Stimulated activated CD4-positive, alpha-beta T cell treated with anti-CD3 and anti-CD28 coated beads, Interleukin-1b, Interleukin-23, amount 100 ng/mL, for 1 hour (primary cell): ENCODE results near the gene USP51.
"Not testable (repeated sequence)": the region's sequence is repeated elsewhere in the genome, so short reads cannot be mapped to it uniquely, and the experiment has no call there.

ENCODE experiments used
- DNase-seq, 2 donors: peaks; one replicate each; pipeline ENCODE4 v3.0.0-alpha.2; 2020; ENCODE audit warnings: low read depth in 2 of 2

The USP51 gene

GRCh38 chrX:55489314-55490009 lies at the start of gene USP51:
TSS of gene USP51 (minus strand) at chrX:55489848. CDS start at chrX:55488939, 909 bp downstream.
- peak in 1 of 2 donors; percentile 6 for DNase-seq

GRCh38 chrX:55524487-55524886 lies 34.8 kb upstream of the USP51 start:
- DNase-seq = no peak

DNA sequence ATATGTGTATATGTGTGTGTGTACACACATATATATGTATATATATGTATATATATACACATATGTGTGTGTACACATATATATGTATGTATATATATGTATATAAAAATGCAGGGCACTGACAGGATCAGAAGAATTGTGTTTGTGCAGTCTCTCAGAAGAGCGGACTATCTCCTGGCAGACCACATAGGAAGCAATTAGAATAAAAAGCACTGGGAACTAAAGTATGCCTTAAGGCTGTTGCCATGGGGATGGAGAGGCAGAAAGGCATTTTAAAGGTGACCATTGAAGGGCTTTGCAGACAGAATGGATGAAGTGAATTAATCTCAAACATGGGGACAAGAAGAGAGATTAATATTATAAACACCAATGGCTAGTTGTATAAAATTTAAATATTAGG lies 33.7 kb upstream of the USP51 start:
- no peak for DNase-seq

DNA sequence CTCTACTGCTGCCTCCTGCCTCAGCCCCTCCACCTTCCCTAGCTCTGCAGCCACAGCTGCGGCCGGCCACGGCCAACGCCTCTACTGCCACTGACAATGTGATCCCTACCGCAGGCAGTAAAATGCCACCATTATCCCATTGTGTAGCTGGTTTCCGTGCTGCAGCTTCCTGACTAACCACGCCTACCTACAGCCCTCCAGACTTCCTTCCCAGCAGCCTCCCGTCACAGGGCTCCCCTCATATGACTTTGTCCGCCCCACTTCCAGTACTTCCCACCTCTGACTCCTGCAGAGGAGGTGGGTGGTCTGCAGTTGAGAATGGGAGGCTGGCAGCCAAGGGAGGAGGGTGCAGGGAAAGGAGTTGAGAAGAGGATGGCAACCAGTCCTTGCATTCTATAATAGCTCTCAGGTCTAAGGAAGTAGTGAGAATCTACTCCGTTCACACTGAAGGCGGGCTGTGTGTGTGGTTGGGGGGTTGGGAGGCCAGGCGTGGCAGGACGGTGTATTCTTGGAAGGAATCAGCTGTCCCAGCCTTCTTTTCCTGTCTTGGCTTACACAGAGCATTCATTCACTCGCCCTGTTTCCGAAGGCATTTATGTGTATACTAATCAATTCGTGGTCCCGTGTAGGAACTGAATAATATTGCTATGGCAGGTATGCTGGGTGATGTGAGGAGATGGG lies 33.1 kb upstream of the USP51 start:
- no peak for DNase-seq

DNA sequence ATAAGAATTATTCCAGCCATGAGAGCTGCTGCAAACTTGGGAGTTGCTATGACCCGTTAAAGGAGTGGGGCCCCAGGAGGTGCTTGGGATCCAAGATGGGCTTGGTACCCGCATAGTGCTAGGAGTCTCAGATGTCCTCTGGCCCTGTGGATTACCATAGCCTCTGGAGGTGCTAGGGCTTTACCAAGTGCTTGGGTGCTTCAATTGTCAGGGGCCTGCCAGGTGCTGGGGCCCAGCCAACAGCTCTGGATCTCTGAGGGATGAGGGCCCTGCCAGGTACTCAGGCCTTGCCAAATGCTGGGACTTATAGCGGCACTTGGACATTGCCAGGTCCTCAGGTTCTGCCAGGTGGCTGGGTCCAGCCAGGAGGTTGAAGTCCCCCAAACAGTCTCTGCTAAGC lies 32.0 kb upstream of the USP51 start:
- no peak for DNase-seq

DNA sequence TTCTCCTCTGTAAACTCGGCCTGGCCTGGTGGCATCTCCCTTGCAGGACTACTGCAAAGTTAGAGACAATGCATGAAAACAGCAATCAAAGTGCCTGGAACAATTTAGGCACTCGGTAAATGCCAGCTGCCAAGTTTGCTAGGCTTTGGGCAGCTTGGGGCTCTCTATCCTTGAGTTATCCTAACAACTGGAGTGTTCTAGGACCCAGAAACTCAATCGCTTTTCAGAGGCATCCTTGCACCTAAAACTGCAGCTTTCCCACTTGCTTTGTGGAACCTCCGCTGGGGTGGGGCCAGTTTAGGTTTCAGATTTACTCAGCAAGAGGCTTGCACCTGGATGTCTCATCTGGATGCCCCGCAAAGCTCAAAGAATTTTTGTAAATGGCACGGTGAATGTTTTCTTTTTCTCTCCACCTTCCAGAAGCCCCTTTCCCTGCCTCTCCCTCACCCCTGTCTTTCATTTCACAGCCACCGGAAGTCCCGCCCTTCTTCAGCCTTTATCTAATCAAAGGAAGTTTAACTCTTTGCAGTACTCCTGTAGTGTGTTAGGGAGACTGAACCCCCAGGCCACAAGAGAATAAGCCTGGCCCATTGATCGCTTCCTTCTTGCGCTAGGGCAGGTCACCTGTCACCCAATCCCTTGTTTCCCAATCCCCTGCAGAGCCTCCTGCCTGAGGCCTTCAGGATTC lies 27.3 kb upstream of the USP51 start:
- DNase-seq = not testable (repeated sequence)

DNA sequence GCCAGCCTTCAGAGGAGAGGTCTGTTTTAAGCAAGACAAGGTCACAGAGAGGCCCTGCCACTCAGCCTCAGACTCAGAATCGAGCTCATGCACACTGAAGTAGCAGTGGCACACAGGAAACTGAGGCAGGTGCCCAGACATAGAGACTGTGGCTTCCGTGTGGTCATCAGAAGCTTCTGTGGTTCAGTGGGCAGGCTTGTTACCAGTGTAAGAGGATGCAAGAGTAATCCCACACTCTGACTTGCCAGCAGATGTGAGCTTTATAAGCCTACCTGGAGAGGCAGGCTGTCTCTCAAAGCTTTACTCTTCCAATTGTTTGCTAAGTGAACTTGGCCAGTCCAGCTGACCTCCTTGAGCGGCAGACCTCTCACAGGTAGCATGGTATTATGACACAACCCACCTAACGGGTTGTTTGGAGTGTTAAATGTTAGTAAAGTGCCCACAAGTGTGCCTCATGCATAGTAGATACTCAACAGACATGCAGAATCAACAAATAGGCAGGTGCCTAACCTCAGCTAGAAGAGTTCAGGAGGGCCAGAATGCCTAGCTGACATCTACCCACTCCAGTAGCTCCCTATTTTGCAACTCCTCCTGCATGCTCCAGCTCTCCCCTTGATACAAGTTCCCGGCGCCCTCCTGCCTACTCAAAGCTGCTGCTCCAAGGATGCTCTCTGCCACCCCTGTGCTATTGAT lies 23.5 kb upstream of the USP51 start:
- DNase-seq = not testable (repeated sequence)

DNA sequence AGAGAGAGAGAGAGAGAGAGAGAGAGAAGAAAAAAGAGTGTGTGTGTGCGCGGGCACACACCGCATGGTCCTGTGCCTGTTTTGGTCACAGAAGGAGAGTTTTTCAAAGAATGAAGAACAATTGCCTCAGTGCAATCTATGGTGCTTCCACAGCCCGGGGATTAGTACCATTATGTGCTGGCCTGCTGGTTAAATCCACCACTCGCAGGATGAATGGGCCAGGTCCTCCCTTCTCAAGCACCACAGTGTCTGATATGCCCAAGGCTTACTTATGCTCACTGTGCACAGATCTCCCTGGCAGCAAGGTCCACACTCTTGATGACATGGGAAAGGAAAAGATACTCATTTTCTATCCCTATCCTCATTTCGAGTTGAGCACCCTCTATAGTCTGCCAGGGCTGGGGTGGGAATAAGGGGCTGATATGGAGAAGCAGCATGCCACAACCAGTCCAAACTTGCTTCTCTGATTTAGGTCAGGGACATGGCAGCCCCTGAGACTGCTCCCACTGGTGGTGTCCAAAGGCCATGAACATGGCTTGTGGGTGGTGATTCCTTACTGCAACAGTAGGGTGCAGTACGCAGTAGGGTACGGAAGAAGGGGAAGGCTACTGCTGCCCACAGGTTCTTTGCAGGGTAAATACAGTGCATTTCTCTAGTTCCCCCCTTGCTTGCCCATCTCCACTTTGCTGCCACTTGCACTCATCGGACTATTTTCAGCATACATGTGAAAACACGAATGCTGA lies 18.9 kb upstream of the USP51 start:
- DNase-seq = not testable (repeated sequence)

- DNase-seq = not testable (repeated sequence)
Measured at GRCh38 chrX:55507699-55508098, 18.1 kb upstream of the USP51 start.

GRCh38 chrX:55507010-55507409 lies 17.4 kb upstream of the USP51 start:
- not testable (repeated sequence) for DNase-seq

- no peak for DNase-seq
Measured at GRCh38 chrX:55490974-55491373, 1.3 kb upstream of the USP51 start.

DNA sequence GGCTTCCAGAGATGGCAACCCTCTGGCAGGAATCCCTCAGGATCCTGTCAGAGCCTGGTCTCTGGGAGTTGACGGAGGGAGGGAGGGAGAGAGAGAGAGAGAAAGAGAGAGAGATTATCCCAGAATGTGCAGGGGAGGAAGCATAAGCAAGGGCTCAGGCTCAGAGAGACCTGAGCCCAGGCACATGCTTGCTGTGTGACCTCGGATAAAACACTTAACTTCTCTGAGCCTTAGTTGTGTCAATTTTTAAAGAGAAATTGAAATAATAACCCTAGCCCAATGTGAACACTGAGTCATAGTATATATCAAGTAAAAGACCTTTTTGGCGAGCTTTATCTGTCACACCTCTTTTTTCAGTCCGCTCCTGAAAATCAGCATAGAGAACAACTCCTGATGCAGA lies 473 bp upstream of the USP51 start:
- DNase-seq = no peak

DNA sequence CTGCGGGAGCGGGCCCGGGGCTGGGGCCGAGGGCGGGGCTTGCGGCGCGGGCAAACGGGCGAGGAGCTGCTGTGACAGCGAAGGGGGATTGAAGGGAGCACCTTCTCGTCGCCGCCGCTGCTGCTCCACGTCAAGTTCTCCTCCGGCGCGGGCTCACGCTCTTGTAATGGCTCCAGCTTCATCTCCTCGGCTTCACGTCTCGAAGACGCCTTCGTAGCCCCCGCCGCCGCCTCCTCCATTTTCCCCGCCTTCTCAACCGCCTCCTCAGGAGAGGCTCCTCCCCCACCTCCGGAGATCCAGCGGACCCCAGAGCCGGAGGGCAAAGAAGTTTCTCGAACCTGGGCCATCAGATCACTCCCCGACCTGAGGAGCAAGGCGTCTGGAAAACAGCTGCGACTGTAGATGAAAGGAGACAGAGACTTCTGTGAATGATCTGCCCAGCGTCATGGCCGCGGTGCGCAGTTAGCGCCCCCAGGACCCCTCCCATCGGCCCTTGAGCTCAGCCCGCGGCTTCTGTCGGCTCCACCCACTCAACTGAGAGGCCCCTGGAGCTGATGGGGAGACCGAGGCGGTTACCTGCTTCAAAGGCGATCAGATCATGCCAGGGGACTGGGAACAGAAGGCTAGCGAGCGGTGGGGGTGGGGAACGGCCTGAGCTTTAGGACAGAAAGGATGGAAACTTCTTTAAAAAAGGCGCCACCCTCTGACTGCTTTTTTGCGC lies 895 bp downstream of the USP51 start:
- peak in 1 of 2 donors; percentile 17 for DNase-seq

- DNase-seq = no peak
Measured at GRCh38 chrX:55488006-55488592, 1.5 kb downstream of the USP51 start.

DNA sequence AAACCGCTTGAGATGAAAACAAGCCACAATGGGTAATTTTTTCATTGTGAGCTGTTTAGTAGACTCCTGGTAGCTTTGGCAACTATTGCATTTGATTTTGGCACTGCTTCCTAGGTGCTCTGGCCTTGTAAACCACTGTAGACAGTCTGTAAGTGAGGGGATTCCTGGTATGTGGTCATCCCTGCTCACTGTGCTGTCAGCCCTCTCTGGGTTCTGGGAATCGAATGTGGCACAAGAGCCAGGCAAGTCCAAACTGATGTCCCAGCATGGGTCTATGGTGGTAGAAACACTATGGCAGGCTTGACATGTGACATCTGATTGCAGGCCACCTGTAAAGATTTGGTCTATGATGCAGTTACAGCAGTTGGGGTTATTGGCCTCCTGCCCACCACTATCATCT lies 2.5 kb downstream of the USP51 start:
- DNase-seq = no peak

DNA sequence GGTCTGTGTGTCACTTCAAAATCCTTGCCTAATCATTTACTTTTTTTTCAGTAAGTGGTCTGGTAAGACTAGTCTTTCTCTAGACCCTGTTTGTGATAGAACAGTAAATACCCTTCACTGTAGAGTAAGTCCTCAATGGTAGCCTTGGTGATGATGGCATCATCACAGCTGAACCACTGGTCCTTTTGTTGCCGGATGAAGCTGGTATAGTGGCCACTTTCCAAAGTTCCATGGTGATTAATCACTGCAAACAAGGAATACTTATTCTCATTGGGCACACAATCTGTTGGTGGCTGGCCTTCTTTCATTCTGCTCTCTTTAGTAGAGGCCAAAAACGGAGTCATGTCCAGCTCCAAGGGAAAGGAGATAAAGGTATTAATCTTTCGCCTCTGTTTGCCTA lies 2.9 kb downstream of the USP51 start:
- DNase-seq = no peak

DNA sequence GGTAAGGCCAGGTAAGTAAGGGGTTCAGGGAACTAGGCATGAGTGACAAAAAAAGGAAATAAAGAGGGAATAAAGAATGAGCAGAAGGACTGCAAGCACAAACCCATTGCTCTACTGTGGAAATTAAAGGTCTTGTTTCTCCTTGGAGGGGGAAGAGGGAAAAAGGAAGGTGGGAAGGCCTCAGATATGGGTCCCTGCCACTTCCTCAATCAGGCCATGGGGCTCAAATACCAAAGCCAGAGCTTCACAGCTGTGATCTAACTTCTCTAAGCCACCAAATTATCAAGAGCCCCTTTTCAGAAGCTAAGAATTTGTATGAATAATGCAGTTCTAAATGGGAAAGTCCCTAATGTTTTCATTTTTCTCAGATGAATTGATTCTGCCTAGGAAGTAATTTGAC lies 4.7 kb downstream of the USP51 start:
- DNase-seq = no peak

DNA sequence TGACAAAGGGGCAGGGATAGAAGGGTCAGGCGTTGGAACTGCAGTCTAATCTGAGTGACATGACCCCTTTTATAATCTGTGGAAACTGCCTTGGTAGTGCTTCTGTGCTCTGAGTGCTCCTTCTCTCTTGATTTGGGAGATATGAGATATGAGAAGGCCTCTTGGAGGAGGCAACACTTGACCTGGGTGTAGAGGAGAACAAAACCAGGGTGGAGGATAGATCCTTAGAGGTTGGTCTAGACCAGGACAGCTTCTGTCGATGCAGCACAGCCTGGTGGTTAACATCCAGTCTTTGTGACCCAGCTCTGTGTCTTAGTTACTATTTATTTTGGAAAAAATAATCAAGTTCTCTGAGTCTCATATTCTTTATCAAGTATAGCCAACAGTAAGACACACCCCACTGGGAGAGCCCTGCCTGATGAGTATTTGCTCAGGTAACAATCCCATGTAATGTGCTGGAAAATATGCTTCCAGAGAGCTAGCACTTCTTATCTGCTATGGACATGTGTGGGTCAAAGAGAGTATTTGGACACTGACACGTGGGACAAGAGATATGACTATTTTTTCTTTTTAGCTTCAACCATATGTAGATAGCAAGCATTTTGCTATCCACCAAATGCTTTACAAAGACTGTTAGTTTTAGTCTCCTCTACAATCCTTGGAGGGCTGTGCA lies 9.1 kb downstream of the USP51 start:
- DNase-seq = no peak

DNA sequence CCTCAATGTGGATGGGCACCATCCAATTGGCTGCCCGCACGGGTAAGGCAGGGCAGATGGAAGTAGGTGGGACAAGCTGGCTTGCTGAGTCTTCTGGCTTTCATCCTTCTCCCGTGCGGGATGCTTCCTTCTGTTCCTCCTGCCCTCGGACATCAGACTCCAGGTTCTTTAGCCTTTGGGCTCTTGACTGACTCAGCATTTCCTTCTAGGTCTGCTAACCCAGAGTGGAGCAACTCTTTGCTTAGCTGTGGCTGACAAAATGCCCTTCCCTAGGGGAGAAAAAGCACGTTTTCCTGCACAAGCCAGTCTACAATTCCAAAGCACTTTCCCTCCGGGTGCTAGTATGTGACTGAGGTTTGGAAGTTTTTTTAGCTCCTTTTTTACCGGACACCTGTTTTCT lies 9.7 kb downstream of the USP51 start:
- not testable (repeated sequence) for DNase-seq

DNA sequence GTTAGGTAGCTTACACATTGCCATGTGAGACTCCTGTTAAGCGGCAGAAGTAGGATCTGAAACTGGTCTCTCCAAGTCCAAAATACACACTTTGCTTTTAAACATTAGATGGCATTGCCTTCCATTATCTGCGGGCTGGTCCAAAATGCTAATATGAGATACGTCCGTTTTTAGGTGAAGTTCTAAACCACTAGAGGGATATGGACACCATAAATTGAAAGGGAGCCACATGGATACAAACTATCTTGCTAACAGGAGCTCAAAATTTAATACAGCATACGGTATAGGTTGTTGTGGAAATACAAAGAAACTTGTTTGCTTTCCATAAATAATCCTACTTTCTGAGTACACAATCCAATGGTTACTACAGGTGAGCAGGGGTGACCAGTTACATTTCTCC lies 23.9 kb downstream of the USP51 start:
- not testable (repeated sequence) for DNase-seq
